Lower leg skin (tissue), 4 donors: ENCODE results near the gene CORO7. TPM values are rescaled to one million over a fixed set of nuclear protein-coding genes. Genes with fewer than 3 reads are reported as not detected.

Experiments
- DNase-seq, 2 donors: peaks; one replicate each; pipeline ENCODE4 v3.0.0-alpha.2; 2019; ENCODE audit warnings: low spot score in 2 of 2
- H3K4me3 ChIP-seq: fragments of 200-600 bp; sonication (generic); 2 replicates; pipeline ENCODE4 v1.5.1; 2017; ENCODE audit warnings: mild to moderate bottlenecking, low read depth; ENCODE audit not compliant: poor library complexity, severe bottlenecking
- POLR2A ChIP-seq, 2 donors: fragments of 450-650 bp; IDR thresholded peaks; one replicate each; pipeline ENCODE4 v1.6.1; 2016 to 2017; ENCODE audit warnings: antibody characterized with exemption in 2 of 2, mild to moderate bottlenecking in 1 of 2, moderate library complexity in 1 of 2
- WGBS, 2 donors: methylation state at CpG; one replicate each; pipeline ENCODE4 v1.1.5; 2018; 5-methylcytosine and 5-hydroxymethylcytosine counted together
- intact Hi-C: fragments of 100-400 bp; cut with DNase I; formaldehyde crosslinking; loops from one replicate; pipeline ENCODE4 v1.15.0; 2023; ENCODE audit warnings: low total_unique reads
- total RNA-seq, 4 donors: library from RNA; depleted of rRNA; stranded (reverse); fragments of >200 nt; gene quantifications; one replicate each; pipeline ENCODE4 v1.1.0, GENCODE V29; 2016
- TF ChIP-seq, protein P1 (sequence below), 3 donors: fragments of 450-650 bp; IDR thresholded peaks; one replicate each; pipeline ENCODE4 v1.5.1; 2016; ENCODE audit warnings: antibody characterized with exemption in 3 of 3, mild to moderate bottlenecking in 3 of 3, moderate library complexity in 2 of 3

Gene CORO7
- total RNA-seq, 4 donors from 2014 or later, result 18.4 to 39.0 (median 22.7) TPM

DNA sequence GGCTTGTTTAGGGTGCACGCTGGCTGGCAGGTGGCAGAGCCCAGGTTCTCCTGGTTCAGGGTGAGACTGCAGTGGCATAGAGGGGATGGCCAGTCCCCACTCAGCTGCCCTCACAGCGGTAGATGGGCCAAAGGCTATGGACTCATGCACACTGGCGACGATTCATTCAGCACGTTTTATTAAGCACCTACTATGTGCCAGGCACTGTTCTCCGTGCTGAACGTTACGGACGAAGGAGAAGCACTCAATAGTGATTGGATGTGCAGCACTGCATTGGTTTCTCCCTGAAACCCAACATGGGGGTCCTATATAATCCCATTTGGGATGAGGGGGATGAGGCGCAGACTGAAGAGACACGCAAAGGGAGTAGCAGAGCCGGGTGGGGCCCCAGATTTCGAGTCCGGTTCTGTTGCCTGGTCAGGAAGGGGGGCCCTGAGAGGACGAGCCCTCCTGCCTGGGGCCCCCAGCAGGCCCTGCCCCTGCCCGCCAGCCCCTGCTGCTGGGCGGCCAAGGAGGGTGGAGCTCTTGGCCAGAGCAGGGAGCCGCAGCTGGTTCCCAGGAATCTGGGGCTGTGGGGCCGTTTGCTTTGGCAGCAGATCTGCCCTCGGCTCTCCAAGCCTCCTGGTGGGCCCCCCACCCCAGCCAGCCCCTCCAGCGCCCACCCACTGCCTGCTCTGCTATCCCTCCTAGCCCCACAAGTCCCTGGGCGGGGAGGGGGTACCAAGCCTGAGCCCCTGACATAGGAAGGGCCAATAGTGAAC lies 91.7 kb downstream of the CORO7 start:
- TF ChIP-seq, protein P1, sequence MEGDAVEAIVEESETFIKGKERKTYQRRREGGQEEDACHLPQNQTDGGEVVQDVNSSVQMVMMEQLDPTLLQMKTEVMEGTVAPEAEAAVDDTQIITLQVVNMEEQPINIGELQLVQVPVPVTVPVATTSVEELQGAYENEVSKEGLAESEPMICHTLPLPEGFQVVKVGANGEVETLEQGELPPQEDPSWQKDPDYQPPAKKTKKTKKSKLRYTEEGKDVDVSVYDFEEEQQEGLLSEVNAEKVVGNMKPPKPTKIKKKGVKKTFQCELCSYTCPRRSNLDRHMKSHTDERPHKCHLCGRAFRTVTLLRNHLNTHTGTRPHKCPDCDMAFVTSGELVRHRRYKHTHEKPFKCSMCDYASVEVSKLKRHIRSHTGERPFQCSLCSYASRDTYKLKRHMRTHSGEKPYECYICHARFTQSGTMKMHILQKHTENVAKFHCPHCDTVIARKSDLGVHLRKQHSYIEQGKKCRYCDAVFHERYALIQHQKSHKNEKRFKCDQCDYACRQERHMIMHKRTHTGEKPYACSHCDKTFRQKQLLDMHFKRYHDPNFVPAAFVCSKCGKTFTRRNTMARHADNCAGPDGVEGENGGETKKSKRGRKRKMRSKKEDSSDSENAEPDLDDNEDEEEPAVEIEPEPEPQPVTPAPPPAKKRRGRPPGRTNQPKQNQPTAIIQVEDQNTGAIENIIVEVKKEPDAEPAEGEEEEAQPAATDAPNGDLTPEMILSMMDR (IDR thresholded peaks at IDR 0.05), result no peak
- 66 to 76% methylated on average over 16 to 17 of the region's 22 CpGs for WGBS, 2 donors
- no peak for DNase-seq
- H3K4me3 ChIP-seq, result no peak overlapping the region
- intact Hi-C loops, result loop anchor here (5.0 kb wide), 1 partner anchor 32 kb away; no protein-coding TSS in a partner anchor

DNA sequence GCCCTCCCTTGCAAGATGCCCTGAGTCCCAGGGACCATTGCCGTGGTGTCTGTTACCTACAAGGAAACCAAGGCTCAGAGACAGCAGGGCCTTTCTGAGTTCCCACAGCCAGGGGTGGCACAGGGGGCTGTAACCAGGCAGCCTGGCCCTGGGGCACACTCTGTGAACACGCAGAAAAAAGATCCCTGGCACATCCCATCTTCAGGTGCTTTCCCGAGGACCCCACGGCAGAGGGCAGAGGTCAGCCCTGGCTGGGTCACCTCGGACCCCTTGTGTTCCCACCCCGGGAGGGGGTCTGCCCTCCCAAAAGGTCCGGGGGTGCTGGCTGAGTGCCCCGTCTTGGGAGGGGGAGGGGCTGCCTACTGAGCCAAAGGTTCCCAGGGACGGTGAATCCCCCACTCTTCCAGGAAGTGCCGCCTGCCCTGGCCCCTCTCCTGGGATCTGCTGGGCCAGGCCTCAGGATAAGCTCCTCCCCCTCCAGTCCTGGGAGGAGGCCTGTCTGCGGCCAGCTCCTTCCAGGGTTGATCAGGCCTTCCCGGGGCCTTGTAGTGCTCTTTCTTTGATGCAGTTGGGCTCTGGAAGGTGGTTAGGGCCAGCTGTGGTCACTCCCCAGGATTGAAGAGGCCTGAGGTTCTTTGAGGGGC lies 92.4 kb downstream of the CORO7 start:
- no peak overlapping the region for H3K4me3 ChIP-seq
- DNase-seq, result no peak
- TF ChIP-seq POLR2A (IDR thresholded peaks at IDR 0.05), result no peak
- TF ChIP-seq, protein P1 (IDR thresholded peaks at IDR 0.05), result no peak
- intact Hi-C loops, result no loop called here
- WGBS, 2 donors, result 16 to 20% methylated on average over 10 of the region's 12 CpGs

DNA sequence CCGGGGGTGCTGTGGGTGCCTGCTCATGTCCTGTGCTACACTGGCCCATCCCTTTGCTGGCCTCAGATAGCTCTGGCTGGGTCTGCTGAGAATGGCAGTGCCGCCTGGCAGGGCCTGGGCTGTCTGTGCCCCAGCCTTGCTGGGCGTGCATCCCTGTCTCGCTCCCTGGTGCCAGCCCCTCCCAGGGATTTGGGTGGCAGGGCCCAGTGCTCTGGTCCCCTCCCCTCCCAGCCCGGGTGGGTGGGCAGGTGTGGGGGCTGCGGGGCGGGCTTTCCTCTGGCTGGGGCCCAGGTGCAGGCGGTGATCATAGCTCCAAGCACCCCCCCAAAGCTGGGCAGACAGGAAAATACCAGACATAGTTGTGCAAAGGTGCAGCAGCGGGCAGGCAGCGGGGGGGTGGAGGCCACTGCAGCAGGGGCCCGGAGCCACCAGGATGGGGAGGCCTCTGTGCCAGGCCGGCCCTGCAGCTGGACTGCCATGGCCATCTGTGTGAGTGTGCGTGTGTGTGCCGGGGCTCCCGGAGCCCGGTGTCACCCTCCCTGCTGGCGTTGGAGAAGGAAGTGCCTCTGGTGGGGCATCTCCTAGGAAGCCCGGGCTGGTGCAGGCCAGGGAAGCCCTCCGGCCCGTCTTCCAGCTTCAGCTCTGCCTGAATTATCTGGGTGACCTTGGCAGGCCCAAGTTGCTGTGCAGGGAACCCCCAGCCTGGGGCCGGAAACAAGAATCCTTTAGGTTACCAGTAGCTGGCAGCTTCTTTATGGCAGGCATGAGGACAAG lies 93.1 kb downstream of the CORO7 start:
- intact Hi-C loops, result no loop called here
- no peak overlapping the region for H3K4me3 ChIP-seq
- TF ChIP-seq, protein P1 (IDR thresholded peaks at IDR 0.05), result no peak
- TF ChIP-seq POLR2A (IDR thresholded peaks at IDR 0.05), result no peak
- no peak for DNase-seq
- WGBS, 2 donors, result 47 to 53% methylated on average over 13 to 17 of the region's 21 CpGs

DNA sequence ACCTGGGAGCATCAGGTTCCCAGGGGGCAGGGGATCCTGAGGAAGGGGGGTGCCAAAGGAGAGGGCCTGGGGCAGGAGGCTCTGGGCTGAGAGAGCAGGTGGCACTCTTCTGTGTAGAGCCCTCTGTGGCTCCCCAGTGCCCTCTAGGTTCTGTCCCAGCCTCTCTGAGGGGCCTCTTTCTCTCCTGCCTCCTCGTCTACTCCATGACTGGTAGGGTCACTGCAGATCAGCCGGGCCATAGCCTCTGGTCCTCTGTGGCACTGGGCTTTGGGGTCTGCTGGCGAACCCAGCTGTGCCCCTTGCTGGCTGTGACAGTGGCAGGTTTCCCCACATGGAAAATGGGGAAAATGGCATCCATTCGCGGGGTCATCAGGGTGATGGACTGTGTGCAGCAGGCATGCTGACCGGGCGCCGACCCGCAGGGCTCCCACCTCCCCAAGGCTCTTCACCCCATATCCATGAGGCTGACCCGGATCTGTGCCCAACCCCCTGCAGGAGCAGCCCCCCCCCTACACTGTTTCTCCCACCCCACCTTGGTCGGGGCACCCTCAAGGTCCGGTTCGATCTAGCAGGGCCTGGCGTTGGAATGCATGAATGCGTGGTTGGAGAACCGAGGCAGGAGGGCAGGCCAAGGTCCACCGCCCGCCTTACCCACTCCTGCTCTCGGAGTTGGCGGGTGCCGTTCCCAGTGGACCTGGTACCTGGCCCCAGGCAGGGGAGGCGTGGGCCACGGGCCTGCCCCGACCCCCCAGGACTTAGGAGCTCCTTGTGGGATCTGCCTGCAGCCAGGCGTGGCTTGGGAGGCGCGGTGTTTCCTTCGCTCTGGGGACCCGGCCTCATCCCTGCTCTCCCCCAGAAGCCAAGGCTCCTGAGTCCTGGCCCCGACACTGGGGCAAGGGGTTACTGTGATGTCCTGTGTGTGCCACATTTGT lies 94.0 kb downstream of the CORO7 start:
- TF ChIP-seq POLR2A (IDR thresholded peaks at IDR 0.05), result no peak
- TF ChIP-seq, protein P1 (IDR thresholded peaks at IDR 0.05), result no peak
- WGBS, 2 donors, result 88 to 91% methylated on average over 21 to 23 of the region's 30 CpGs
- intact Hi-C loops, result no loop called here
- DNase-seq, result no peak
- H3K4me3 ChIP-seq, result no peak overlapping the region
